ENCODE measurements around the gene MESP1.

The MESP1 gene

DNA sequence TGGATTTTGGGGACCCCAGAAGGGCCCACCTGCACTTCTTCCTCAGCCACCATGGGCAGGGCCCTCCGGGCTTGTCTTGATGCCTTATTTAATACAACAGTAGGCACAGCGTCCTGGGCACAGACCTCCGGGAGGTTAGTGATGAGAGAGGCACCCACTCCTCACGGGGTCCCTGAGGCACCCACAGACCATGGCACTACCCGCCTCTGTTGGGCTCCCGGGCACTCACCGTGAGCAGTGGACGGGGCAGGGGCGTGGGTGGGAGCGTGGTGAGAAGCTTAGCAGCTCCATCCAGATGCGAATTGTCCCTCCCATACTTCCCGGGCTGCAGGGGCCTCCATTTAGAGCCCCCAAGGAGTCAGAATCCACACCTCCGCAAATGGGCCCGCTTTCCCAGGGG, 24.8 kb upstream of the MESP1 start:
- no peak for DNase-seq
- TF ChIP-seq POLR2A (IDR thresholded peaks at IDR 0.05; ENCODE audit: low read length) (no peak), GATA1 (IDR thresholded peaks at IDR 0.05; ENCODE audit: low read depth, low read length) (no peak)

DNA sequence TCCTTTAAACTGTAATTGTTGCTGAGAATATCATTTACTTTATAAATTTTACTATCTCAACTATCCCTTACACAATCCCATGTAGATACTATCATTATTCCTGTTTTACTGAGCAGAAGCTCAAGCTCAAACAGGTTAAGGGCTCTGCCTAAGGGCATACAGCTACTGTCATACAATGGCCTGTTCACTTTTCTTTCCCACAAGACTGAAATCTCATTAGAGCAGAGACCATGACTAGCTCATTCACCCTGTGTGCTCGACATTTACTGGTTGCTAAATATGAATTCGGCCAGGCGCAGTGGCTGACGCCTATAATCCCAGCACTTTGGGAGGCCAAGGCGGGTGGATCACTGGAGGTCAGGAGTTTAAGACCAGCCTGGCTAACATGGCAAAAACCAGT, 23.4 kb upstream of the MESP1 start:
- DNase-seq, result no peak
- TF ChIP-seq GATA1 (IDR thresholded peaks at IDR 0.05; ENCODE audit: low read depth, low read length) (no peak), POLR2A (IDR thresholded peaks at IDR 0.05; ENCODE audit: low read length) (no peak)

DNA sequence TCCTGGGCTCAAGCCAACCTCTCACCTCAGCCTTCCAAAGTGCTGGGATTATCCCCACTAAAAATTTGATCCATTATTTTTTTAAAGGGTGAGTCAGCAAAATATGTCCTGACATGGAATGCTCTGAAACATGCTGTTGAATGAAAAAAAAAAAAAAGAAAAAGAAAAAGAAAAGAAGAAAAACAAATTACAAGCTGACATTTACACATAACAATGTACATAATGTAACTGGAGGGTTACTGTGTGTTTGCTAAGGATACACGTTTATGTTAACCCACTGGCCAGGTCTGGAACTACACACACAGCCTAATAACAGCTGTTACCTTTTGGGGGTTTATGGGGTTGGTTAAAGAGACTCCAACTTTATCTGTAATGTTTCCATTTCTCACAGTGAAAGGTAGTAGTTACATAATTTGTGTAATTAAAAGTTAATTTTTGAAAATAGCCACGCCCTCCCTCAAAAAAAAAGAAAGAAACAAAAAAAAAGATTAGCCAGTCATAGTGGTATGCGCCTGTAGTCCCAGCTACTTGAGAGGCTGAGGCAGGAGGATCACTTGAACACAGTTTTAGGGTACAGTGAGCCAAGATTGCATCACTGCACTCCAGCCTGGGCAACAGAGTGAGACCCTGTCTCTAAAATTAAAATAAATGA, 22.0 kb upstream of the MESP1 start:
- peak; percentile 11 to 19 for DNase-seq
- no peak for TF ChIP-seq GATA1 (IDR thresholded peaks at IDR 0.05; ENCODE audit: low read depth, low read length)

DNA sequence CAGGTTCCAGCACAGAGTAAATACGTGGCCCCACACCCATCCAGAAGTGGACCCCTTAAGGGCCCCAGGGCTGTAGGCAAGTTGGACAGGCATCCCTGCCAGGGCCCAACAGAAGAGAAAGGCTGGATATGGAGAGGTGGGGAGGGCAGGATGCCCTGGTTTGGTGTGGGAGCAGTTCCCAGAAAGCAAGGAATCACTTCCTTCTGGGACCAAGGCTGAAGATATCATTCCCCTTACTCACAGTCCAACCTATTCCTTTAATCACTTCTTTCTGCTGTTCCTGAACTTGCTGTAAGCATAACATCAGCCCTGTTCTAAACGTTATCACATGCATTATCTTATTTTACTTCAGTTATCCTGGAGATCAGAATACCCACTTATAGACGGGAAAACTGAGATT, 19.0 kb upstream of the MESP1 start:
- no peak for TF ChIP-seq POLR2A (IDR thresholded peaks at IDR 0.05; ENCODE audit: low read length)
- TF ChIP-seq GATA1 (IDR thresholded peaks at IDR 0.05; ENCODE audit: low read depth, low read length), result no peak
- no peak for DNase-seq

DNA sequence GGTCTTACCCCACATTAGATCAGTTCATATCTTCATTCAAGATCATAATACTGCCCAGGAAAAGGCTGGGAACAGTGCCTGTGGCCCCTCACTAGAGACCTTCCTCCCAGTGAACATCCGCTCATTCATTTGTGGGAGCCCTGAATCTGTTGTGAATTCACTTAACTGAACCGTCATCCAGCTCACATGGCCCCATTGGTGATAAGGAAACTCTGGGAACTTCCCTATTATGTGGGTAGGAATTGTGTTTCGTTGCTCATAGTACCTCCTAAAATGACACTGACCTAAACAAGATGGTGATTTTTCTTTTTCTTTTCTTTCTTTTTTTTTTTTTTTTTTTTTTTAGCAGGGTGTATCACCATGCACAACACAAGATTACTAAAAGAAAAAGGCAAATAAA, 18.3 kb upstream of the MESP1 start:
- no peak for DNase-seq
- no peak for TF ChIP-seq POLR2A (IDR thresholded peaks at IDR 0.05; ENCODE audit: low read length)
- no peak for TF ChIP-seq GATA1 (IDR thresholded peaks at IDR 0.05; ENCODE audit: low read depth, low read length)

DNA sequence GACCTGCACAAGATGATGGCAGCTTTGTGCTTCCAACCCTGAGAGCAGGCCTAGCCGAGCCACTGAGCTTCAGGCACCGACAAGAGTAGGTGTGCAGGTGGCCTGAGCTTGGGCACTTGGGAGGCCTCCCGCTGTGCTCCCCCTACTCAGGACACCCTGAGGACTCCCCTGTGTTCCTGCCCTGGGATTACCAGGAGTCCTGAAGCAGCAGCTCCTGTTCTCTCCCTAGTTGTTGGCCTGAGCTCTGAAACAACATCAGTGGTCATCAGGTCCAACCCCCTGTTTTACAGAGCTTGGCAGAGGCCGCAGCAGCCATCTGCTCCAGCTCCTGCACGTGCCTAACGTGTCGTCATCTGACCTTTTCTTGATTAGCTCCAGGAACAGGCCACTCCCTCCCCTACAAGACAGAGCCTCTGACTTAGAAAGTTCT, 17.0 kb upstream of the MESP1 start:
- no peak for DNase-seq
- TF ChIP-seq POLR2A (IDR thresholded peaks at IDR 0.05; ENCODE audit: low read length), result no peak
- no peak for TF ChIP-seq GATA1 (IDR thresholded peaks at IDR 0.05; ENCODE audit: low read depth, low read length)

DNA sequence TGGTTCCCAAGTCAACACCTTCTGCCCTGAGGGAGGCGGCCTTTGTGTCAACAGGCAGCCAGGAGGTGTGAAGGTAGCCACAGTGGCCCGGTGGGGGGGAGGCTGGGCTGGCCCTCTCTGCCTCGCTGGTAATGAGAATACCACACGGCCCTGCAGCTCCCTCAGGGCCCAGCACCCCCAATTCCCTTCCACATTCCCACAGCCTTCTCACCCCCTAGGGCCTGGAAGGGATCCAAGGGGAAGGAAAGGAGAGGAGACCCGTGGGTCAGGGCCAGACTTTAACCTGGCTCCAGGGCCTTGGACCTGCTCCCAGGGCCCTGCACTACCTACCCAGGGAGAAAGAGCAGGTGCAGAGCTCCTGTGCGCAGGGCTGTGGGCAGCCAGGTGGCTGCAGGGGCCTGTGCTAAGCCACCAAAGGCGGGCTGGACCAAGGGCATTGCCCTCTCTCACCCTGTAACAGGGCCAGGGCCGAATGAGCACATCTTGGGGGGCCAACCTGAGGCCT, 16.4 kb upstream of the MESP1 start:
- no peak for DNase-seq

DNA sequence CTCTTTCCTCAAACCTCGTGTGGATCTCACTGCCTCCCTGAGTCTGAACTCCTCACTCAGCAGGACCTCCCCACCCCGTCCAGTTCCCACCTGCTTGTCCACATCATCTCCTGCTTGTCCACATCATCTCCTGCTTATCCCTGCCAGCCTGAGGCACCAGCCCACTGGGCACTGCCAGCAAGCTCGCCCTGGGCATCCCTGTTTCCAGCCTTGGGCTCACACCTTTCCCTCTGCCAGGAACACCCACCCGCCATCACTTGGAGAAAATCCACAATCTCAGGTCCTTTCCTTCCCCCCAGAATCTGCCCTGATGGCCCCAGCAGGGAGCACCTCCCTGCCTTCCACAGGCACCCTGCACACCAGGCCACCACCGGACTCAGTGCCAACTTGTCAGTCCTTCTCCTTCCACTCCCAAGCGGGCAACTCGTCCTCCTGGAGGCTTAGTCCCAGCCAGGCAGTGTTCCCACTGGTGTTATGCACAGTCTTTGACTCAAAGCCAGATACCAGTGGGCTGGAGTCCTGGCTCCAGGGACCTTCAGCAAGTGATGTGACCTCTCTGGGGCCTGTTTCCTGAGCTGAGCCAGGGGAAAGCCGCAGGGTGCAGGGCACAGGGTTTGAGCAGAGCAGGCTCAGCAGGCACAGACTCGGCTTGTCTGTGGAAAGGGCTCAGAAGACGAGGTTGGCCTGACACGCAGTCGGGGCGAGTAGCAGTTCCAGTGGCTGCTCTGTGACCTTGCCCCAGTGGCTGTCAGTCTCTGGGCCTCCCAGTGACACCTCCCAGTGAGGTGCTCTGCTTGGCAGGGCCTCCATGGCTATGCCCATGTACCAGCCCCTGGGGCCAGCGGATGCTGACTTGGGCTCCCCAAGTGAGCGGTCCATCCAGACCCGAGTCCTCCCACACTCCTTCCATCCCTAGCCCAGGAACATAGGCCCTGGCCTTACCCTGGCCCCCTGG, 15.6 kb upstream of the MESP1 start:
- DNase-seq, result no peak
- no peak for TF ChIP-seq GATA1 (IDR thresholded peaks at IDR 0.05; ENCODE audit: low read depth, low read length)
- no peak for TF ChIP-seq POLR2A (IDR thresholded peaks at IDR 0.05; ENCODE audit: low read length)

More for the DNA sequence above, 16.4 kb upstream of the MESP1 start:
- TF ChIP-seq POLR2A (IDR thresholded peaks at IDR 0.05; ENCODE audit: low read length), result no peak

DNA sequence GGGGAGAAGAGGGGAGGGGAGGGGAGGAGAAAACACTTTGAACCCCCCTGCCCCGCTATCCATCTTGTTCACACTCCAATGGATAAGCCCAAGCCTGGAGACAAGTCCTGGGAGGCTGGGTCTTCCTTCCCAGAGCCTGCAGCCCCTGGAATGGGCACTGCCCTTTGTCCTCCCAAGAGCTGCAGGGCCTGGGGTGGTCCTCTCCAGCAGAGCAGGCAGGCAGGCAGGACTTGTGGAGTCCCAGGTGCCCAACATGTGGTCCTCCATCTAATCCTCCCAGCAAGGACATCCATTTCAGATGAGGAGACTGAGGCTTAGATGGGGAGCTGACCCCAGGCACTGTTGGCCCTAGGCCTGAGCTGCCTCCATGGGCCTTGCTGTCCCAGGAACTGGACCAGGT, 14.6 kb upstream of the MESP1 start:
- DNase-seq, result no peak
- no peak for TF ChIP-seq GATA1 (IDR thresholded peaks at IDR 0.05; ENCODE audit: low read depth, low read length)
- TF ChIP-seq POLR2A (IDR thresholded peaks at IDR 0.05; ENCODE audit: low read length), result no peak

DNA sequence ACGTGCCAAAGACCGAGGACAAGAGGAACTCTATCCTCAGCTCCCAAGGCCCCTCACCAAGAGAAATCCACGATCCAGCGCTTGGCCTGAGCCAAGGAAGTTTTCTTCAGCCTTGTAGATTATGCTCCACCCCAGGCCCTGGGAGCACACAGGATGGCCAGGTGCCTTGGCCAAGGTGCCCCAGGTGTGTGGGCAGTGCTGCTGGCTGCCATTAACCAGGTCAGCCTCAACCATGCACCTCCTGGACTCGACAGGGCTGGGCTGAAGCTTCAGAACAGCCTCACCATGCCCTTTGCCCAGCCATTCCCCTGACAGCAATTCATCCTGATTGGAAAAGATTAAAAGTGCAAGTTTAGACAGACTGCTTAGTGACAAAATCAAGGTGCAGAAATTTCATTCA, 10.9 kb upstream of the MESP1 start:
- DNase-seq, result no peak
- TF ChIP-seq POLR2A (IDR thresholded peaks at IDR 0.05; ENCODE audit: low read length), result no peak
- no peak for TF ChIP-seq GATA1 (IDR thresholded peaks at IDR 0.05; ENCODE audit: low read depth, low read length)

DNA sequence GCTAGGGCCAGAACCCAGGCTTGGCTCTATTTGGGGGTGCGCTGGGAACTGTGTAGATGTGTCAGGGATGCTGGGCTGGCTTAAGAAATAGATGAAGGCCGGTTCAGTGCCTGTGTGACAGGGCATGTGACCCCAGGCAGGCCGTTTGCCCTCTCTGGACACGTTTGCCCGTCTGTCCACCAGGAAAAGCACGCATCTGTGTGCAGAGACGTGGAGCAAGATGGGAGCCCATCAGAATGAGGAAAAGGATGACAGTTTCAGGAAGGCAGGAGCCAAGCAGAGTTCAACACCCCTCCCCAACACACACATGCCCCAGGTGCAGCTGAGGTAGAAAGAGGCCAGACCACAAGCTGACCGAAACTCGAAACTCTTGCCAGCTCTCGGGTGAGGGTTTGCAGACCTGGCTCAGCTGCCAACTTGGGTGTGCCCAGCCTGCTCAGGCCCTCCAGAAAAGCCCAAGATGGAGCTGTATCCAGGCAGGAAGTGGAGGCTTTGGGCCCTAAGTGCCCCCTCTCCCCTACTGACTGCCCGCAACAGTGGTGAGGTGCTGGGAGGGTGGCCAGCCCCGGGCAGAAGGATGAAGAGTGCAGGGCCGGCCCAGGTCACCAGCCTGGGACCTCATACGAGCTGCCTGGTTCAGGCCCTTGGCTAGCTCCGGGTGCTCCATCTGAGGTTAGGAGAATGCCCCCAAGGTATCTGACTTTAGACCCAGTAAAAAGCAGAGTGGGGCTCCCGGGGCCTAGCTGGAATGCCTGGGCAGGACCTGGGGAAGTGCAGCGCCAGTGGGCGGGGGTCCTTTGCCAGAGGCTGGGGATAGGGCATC, 10.2 kb upstream of the MESP1 start:
- no peak for DNase-seq
- TF ChIP-seq POLR2A (IDR thresholded peaks at IDR 0.05; ENCODE audit: low read length), result no peak
- no peak for TF ChIP-seq GATA1 (IDR thresholded peaks at IDR 0.05; ENCODE audit: low read depth, low read length)

DNA sequence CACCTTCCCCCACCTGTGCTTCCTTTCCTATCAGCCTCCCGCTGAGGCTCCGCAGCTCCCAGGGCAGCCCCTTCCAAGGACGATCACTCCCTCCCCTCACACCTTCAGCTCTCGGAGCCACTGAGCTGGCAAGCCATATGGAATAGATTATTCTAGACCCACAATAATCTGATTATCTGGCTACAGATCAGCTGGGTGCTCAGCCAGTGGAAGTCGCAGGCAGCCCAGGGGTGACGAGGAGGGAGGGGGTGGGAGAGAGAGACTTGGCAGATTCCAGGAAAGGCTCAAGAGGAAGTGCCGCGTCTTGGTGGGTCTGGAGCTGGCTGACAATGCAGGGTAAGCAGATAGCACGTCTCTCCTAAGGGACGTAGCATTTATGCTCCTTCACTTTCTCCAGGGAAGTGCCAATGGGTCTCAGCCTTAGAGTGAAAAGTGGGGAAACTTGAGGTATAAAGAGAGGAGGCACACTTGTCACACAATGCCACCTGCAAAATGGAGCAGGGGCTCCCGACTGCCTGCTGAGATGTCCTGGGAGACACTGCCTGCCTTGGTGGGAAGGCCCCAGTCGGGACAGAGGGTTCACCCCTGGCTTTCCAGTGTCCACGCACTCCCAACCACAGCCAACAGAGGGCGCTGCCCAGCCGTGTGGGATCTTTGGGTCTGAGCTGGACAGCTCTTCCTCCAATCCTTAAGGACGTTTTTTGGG, 9.4 kb upstream of the MESP1 start:
- TF ChIP-seq POLR2A (IDR thresholded peaks at IDR 0.05; ENCODE audit: low read length) (no peak), GATA1 (IDR thresholded peaks at IDR 0.05; ENCODE audit: low read depth, low read length) (no peak)
- peak; percentile 63 to 81 for DNase-seq

DNA sequence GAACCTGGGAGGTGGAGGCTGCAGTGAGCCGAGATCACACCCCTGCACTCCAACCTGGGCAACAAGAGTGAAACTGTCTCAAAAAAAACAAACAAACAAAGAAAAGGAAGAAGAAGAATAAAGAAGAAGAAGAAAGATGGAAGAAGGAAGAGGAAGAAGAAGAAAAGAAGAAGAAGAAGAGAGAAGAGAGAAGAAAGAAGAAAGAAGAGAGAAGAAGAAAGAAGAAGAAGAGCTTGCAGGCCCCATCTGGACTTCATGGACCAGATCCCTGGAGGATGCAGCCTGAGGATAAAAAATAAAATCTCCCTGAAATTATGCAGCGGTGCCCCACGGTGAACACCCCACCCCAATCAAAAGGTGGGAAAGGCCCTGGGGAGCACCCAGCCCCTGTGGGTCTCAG, 8.8 kb upstream of the MESP1 start:
- no peak for DNase-seq
- no peak for TF ChIP-seq POLR2A (IDR thresholded peaks at IDR 0.05; ENCODE audit: low read length)
- no peak for TF ChIP-seq GATA1 (IDR thresholded peaks at IDR 0.05; ENCODE audit: low read depth, low read length)
